K562 (cell line): ENCODE data around the gene IQCK. TPM values are rescaled to one million over a fixed set of nuclear protein-coding genes. Genes with fewer than 3 reads are reported as not detected.

Experiments used
- ADNP ChIP-seq: fragments of 200-800 bp; sonication (Bioruptor generic); IDR thresholded peaks from 2 replicates; pipeline ENCODE4 v1.6.1; 2016; ENCODE audit warnings: missing genetic modification characterization, missing compliant biosample characterization
- BRF2 ChIP-seq: IDR thresholded peaks from 3 replicates; pipeline ENCODE4 v1.6.1; 2011; ENCODE audit warnings: borderline replicate concordance, mild to moderate bottlenecking; ENCODE audit not compliant: insufficient read length, insufficient read depth
- CTBP1 ChIP-seq: fragments of 450-650 bp; IDR thresholded peaks from 2 replicates; pipeline ENCODE4 v1.6.1; 2016; ENCODE audit warnings: borderline replicate concordance
- GATA2 ChIP-seq: sonication (generic); formaldehyde crosslinking; IDR thresholded peaks from 2 replicates; pipeline ENCODE4 v1.4.0; 2020; ENCODE audit warnings: mild to moderate bottlenecking, missing genetic modification reagents
- NCOA2 ChIP-seq, 2 experiments: fragments of 450-650 bp; IDR thresholded peaks; 2 replicates each; pipeline ENCODE4 v1.6.1; 2018; ENCODE audit warnings: mild to moderate bottlenecking in 2 of 2, moderate library complexity in 1 of 2; ENCODE audit not compliant: partially characterized antibody in 2 of 2
- NFIC ChIP-seq: fragments of 450-650 bp; IDR thresholded peaks from 2 replicates; pipeline ENCODE4 v1.6.1; 2017; ENCODE audit warnings: mild to moderate bottlenecking, inconsistent platforms
- PTRF ChIP-seq: fragments of 450-650 bp; IDR thresholded peaks from 2 replicates; pipeline ENCODE4 v1.6.1; 2016; ENCODE audit warnings: mild to moderate bottlenecking, missing genetic modification characterization, missing compliant biosample characterization
- PTTG1 ChIP-seq: fragments of 450-650 bp; IDR thresholded peaks from 2 replicates; pipeline ENCODE4 v1.6.1; 2016; ENCODE audit warnings: low read depth, mild to moderate bottlenecking, missing genetic modification characterization, missing compliant biosample characterization
- TAL1 ChIP-seq: fragments of 450-650 bp; IDR thresholded peaks from 2 replicates; pipeline ENCODE4 v1.6.1; 2016; ENCODE audit warnings: mild to moderate bottlenecking
- ZC3H4 ChIP-seq: sonication (generic); formaldehyde crosslinking; IDR thresholded peaks from 2 replicates; pipeline ENCODE4 v1.9.0; 2021; ENCODE audit warnings: missing genetic modification reagents, borderline replicate concordance
- ZNF395 ChIP-seq: fragments of 200-800 bp; sonication (Bioruptor generic); IDR thresholded peaks from 2 replicates; pipeline ENCODE4 v1.6.1; 2017; ENCODE audit warnings: missing genetic modification characterization, missing compliant biosample characterization
- ZNF639 ChIP-seq, 2 experiments: fragments of 200-800 bp in 1 of 2; sonication (Bioruptor generic) in 1 of 2; sonication (generic) in 1 of 2; formaldehyde crosslinking in 1 of 2; IDR thresholded peaks in 1 of 2; conservative IDR thresholded peaks in 1 of 2; 2 replicates each; pipeline versions ENCODE4 v1.5.0 to v1.6.1; 2016 to 2020; ENCODE audit warnings: missing compliant biosample characterization in 1 of 2, missing genetic modification characterization in 1 of 2, missing genetic modification reagents in 1 of 2
- polyA plus RNA-seq, 8 experiments: library from polyadenylated mRNA; depleted of rRNA in 4 of 8; stranded (reverse) in 5 of 8; unstranded in 3 of 8; fragments of >200 nt; fragmentation: Nextera tagmentation in 2 of 8; fragmentation: Illumina TruSeq in 1 of 8; extraction: Ambion mirVana in 2 of 8; extraction: Trizol in 1 of 8; gene quantifications; 2 replicates each; pipeline versions ENCODE4 v1.2.1 to v1.2.3, GENCODE V29; 2011 to 2014; ENCODE audit warnings: inconsistent platforms in 1 of 8, missing spikeins in 1 of 8
- total RNA-seq, 7 experiments: library from RNA; depleted of rRNA in 6 of 7; stranded (reverse); fragments of >200 nt in 6 of 7; fragmentation: Illumina TruSeq in 2 of 7; extraction: Trizol in 2 of 7; gene quantifications; 2 replicates each; pipeline versions ENCODE4 v1.2.1 to v1.2.3, GENCODE V29; 2011 to 2021; ENCODE audit warnings: low replicate concordance in 1 of 7
- TF ChIP-seq, protein P1 (sequence below), 3 experiments: IDR thresholded peaks in 2 of 3; conservative IDR thresholded peaks in 1 of 3; 2 replicates each; pipeline ENCODE4 v1.5.1; 2011 to 2012; ENCODE audit warnings: low read length in 3 of 3, mild to moderate bottlenecking in 3 of 3, control low read depth in 2 of 3, improper control_type of control experiment in 1 of 3, inconsistent platforms in 1 of 3, low read depth in 1 of 3, mixed read lengths in 1 of 3, moderate library complexity in 1 of 3; ENCODE audit not compliant: insufficient read depth in 2 of 3
- TF ChIP-seq, protein P2 (sequence below): fragments of 450-650 bp; IDR thresholded peaks from 2 replicates; pipeline ENCODE4 v1.6.1; 2016; ENCODE audit warnings: low read depth, mild to moderate bottlenecking, moderate library complexity
- TF ChIP-seq, protein P3 (sequence below): fragments of 450-650 bp; IDR thresholded peaks from 2 replicates; pipeline ENCODE4 v1.6.1; 2016

IQCK gene
- total and polyA plus RNA-seq, 9 of the 15 experiments (the other 6 are each of a cell fraction or from before 2014, with no cell fraction given): 5.2 to 12.2 (median 7.3) TPM

DNA sequence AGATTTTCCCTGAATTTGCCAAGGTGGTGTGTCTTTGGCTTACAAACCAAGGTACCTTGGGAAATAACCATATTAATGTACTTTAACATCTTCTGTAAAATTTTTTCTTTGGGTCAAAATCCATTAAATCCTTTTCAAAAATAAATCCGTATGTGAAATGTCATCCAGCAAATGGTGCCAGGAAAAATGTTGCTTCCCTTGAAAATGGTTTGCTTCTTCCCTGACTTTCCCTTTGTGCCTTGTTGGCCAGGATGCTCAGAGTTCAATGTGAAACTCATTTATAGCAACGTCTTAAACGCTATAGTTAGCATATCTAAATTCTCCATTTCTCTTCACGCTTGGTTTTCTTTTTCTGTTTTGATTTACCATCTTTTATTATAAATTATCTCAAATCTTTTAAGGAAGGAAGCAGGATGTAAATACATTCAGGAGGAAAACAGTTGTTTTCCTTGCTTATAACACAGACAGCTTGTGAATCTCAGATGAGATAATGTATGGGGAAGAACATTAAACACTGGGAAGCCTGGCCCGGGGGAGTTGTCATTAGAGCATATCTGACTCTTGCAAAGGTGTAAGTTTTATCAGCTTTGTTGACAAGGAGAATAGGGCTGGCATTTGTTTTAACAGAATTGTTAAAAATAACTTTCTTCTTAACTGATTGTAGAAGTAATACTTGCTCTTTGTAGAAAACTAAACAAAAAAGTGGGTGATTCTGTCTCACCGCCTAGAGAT lies 124.5 kb downstream of the IQCK start (continued):
- TF ChIP-seq ZNF639 (CRISPR knock-in tag; conservative IDR thresholded peaks at IDR 0.05 in 1 of 2, IDR thresholded peaks at IDR 0.05 in 1 of 2): peak in 1 of 2 experiments; percentile 39; a peak in 1 of 4 replicates
- TF ChIP-seq, protein P1, sequence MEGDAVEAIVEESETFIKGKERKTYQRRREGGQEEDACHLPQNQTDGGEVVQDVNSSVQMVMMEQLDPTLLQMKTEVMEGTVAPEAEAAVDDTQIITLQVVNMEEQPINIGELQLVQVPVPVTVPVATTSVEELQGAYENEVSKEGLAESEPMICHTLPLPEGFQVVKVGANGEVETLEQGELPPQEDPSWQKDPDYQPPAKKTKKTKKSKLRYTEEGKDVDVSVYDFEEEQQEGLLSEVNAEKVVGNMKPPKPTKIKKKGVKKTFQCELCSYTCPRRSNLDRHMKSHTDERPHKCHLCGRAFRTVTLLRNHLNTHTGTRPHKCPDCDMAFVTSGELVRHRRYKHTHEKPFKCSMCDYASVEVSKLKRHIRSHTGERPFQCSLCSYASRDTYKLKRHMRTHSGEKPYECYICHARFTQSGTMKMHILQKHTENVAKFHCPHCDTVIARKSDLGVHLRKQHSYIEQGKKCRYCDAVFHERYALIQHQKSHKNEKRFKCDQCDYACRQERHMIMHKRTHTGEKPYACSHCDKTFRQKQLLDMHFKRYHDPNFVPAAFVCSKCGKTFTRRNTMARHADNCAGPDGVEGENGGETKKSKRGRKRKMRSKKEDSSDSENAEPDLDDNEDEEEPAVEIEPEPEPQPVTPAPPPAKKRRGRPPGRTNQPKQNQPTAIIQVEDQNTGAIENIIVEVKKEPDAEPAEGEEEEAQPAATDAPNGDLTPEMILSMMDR (IDR thresholded peaks at IDR 0.05 in 2 of 3, conservative IDR thresholded peaks at IDR 0.05 in 1 of 3; ENCODE audit: insufficient read depth in 2 of 3, low read depth in 1 of 3, low read length in 3 of 3): no peak
- TF ChIP-seq TAL1: peak; percentile 87
- 0 out of 2 replicates have a peak, but pooled peaks have one; percentile 7 for TF ChIP-seq ADNP (tag)
- no peak for TF ChIP-seq ZC3H4 (CRISPR knock-in tag)
- TF ChIP-seq NFIC: peak; percentile 55; the same call in 1 of the 2 replicates
- no peak for TF ChIP-seq PTRF (tag)
- TF ChIP-seq GATA2: 0 out of 2 replicates have a peak, but pooled peaks have one; percentile 17
- TF ChIP-seq, protein P2, sequence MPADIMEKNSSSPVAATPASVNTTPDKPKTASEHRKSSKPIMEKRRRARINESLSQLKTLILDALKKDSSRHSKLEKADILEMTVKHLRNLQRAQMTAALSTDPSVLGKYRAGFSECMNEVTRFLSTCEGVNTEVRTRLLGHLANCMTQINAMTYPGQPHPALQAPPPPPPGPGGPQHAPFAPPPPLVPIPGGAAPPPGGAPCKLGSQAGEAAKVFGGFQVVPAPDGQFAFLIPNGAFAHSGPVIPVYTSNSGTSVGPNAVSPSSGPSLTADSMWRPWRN: peak; percentile 71; the same call in 1 of the 2 replicates
- TF ChIP-seq BRF2: no peak
- peak in 1 of 2 experiments; percentile 27 for TF ChIP-seq NCOA2 (IDR thresholded peaks at IDR 0.05; ENCODE audit: partially characterized antibody in 2 of 2)
- TF ChIP-seq CTBP1: peak; percentile 49; the same call in 1 of the 2 replicates
- TF ChIP-seq PTTG1 (tag): no peak
- TF ChIP-seq ZNF395 (CRISPR knock-in tag): 0 out of 2 replicates have a peak, but pooled peaks have one; percentile 40
- TF ChIP-seq, protein P3, sequence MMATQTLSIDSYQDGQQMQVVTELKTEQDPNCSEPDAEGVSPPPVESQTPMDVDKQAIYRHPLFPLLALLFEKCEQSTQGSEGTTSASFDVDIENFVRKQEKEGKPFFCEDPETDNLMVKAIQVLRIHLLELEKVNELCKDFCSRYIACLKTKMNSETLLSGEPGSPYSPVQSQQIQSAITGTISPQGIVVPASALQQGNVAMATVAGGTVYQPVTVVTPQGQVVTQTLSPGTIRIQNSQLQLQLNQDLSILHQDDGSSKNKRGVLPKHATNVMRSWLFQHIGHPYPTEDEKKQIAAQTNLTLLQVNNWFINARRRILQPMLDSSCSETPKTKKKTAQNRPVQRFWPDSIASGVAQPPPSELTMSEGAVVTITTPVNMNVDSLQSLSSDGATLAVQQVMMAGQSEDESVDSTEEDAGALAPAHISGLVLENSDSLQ: peak; percentile 77
